Endothelial cell of umbilical vein (primary cell): ENCODE measurements around the gene TPH2.

Experiments used
- CTCF ChIP-seq, 2 donors: IDR thresholded peaks; 1 replicate in 1 of 2; 2 replicates in 1 of 2; pipeline ENCODE4 v1.5.1; 2011; ENCODE audit warnings: low read length in 2 of 2, mild to moderate bottlenecking in 2 of 2, moderate library complexity in 2 of 2, control low read depth in 1 of 2, inconsistent platforms in 1 of 2, low read depth in 1 of 2; ENCODE audit not compliant: insufficient read depth in 1 of 2; ENCODE audit errors: extremely low read depth in 1 of 2
- JUN ChIP-seq: IDR thresholded peaks from 2 replicates; pipeline ENCODE4 v1.6.1; 2011; ENCODE audit warnings: borderline replicate concordance, low read depth; ENCODE audit not compliant: insufficient read length, insufficient read depth
- MAX ChIP-seq: IDR thresholded peaks from 2 replicates; pipeline ENCODE4 v1.6.1; 2011; ENCODE audit not compliant: insufficient read depth, insufficient read length
- POLR2A ChIP-seq: IDR thresholded peaks from 2 replicates; pipeline ENCODE4 v1.6.1; 2012; ENCODE audit warnings: low read depth, mild to moderate bottlenecking, control low read depth, low read length

- TF ChIP-seq MAX (no peak), CTCF (IDR thresholded peaks at IDR 0.05; ENCODE audit: extremely low read depth in 1 of 2, insufficient read depth in 1 of 2, low read depth in 1 of 2, low read length in 2 of 2) (no peak), JUN (no peak), POLR2A (no peak)
These were observed 4.1 kb downstream of the TPH2 start for GRCh38 chr12:71942703-71943102.
